Daoy (cell line): ENCODE data around the gene OTOP3. TPM values are rescaled to one million over a fixed set of nuclear protein-coding genes. Genes with fewer than 3 reads are reported as not detected.

Source experiments
- DNase-seq: peaks from one replicate; pipeline ENCODE4 v3.0.0-alpha.2; 2015; ENCODE audit warnings: low read depth
- total RNA-seq: library from RNA; depleted of rRNA; stranded (reverse); fragments of >200 nt; shearing (Covaris generic); gene quantifications from 2 replicates; pipeline ENCODE4 v1.2.3, GENCODE V29; 2014

OTOP3 gene
- total RNA-seq, 1 experiment from 2014 or later: not detected

DNA sequence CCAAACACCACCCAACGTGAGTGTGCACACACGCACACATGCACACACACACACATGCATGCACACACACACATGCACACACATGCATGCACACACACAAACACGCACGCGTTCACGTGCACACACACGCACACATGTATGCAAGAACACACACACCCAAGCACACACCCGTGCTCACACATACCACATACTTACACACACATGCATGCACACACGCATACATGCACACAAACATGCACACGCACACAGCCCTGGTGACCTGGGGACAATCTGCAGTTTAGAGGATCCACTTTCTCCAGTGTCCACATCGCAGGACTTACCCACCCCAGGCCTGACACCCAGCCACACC lies 18.9 kb upstream of the OTOP3 start:
- DNase-seq: no peak

GRCh38 chr17:74917430-74917829 lies 18.3 kb upstream of the OTOP3 start:
- DNase-seq: no peak

DNA sequence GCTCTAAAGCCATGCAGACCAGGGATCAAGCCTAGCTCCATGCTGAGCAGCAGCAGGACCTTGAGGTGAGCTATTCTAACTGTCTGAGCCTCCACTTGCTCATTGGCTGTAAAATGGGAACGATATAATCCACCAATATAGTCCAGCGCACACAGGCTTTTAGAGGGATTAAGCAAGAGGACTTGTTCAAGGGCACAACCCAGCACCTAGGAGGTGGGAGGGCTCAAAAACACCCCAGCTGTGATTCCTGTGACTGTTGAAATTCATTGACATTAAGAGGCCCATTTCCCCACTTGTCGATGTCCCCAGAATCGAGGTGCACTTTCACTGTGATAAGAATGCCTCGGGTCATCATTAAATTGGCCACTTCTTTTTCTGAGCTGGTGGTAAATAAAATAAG lies 16.8 kb upstream of the OTOP3 start:
- DNase-seq: no peak

- peak; percentile 56 for DNase-seq
Measured at GRCh38 chr17:74919440-74920305, 16.0 kb upstream of the OTOP3 start.

- no peak for DNase-seq
Measured at GRCh38 chr17:74920306-74920620, 15.4 kb upstream of the OTOP3 start.

- DNase-seq: no peak
Measured at GRCh38 chr17:74920642-74921025, 15.1 kb upstream of the OTOP3 start.

DNA sequence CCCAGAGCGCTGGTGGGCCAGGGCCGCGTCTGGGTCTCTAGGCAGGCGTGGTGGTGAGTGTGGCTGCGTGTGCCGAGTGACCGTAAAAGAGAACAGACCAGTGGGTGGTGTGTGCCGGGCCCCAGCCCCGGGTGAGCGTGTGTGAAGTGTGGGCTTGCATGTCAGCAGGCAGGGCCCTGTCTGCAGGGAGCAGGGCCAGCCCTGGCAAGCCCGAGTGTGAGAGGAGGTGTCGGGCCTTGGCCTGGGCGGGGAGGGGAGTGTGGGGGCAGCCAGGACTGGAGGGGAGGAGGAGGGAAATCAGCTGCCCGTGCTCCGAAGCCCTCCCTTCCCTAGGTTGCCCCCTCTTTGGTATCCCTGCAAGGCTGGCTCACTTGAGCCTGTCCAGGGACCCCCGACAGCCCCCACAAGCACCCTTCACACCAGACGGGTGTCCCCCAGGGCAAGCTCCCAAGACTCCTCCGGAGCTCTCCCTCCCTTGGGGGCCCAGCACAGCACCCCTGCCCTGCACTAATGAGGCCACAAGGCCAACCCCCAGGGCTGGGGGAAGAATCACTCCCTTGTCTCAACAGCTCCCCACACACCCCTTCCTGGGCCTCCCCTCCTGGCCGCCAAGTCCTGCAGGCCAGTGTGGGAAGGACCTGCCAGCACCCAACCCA lies 14.5 kb upstream of the OTOP3 start:
- DNase-seq: no peak

GRCh38 chr17:74921769-74922168 lies 13.9 kb upstream of the OTOP3 start:
- no peak for DNase-seq

DNA sequence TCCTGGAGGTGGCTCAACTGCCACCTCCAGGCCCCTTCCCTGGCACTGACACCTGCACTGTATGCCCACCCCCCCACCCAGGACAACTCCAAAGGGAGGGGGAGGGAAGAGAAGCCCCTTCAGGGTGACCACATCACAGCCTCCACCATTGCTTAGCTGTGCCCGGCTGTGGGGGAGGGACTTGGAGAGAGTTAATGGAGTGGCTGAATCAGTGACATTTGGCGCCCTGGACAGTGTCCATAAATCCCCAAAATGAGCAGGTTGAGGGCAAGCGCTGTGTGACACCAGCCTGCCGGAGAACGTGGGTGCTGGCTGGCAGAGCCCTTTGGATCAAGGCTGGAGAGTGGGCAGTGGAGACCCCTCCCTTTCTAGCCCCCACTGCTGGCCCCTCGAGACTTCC lies 13.5 kb upstream of the OTOP3 start:
- no peak for DNase-seq

GRCh38 chr17:74922694-74923537 lies 12.8 kb upstream of the OTOP3 start, which contains the start of gene USH1G:
Gene USH1G, minus strand, starts transcription at chr17:74923255. Its CDS starts 182 bp downstream, at chr17:74923073.
- no peak for DNase-seq

- peak; percentile 66 for DNase-seq
Measured at GRCh38 chr17:74923538-74924249, 12.0 kb upstream of the OTOP3 start.

- DNase-seq: no peak
Measured at GRCh38 chr17:74924250-74924948, 11.3 kb upstream of the OTOP3 start, which contains the start of gene OTOP2. Gene OTOP2, plus strand, starts transcription at chr17:74924273. Its CDS starts 360 bp downstream, at chr17:74924633.

DNA sequence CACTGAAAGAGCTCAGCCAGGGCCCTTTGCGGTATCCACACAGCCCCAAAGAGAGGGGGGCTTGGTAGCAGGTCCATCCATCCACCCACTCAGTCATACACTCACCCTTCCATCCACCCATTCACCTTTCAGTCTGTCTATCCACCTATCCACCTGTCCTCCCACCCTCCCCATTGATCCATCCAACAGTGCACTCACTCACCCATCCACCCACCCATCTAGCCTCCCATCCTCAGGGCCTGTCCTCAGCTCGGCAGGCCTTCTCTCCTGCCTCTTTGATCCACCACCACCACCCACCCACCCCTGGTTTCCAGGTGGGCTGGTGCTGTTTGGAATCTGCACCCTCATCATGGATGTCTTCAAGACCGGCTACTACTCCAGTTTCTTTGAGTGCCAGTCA lies 10.5 kb upstream of the OTOP3 start:
- no peak for DNase-seq

GRCh38 chr17:74928786-74929185 lies 6.9 kb upstream of the OTOP3 start:
- DNase-seq: no peak

GRCh38 chr17:74930535-74931036 lies 5.1 kb upstream of the OTOP3 start:
- DNase-seq: no peak

DNA sequence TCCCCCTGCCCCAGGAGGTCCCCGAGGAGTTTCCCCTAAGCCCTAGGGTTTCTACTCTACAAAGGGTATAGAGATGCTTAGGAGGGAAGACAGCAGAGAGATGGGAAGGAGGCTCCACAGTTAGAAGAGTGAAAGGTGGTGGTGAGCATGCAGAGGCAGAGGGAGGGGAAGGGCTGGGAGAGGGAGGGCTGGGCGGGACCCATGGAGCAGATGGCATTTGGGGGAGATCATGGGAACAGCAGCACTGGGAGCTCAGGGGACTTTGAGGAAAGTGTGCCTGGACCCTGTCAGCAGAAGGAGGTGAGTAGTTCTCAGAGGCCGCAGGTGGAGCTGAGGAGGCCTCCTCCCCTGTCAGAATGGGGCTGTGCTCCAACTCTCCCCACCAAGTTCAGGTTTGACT lies 650 bp upstream of the OTOP3 start:
- DNase-seq: no peak

DNA sequence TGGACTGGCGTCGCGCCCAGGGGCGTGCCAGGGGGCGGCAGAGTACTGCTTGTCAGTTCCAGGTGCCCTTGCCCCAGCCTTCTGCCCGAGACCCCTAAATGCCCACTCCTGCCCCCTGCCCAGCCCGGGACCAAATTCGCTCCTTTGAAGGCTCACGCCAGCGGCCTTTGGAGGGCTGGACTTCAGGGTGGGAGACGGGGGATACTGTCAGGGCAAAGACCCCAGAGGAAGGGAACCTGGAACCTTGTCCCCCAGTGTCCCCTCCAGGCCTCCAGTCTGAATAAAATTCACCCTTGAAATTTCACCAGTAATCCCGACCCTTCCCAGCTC lies 737 bp downstream of the OTOP3 start:
- DNase-seq: no peak

DNA sequence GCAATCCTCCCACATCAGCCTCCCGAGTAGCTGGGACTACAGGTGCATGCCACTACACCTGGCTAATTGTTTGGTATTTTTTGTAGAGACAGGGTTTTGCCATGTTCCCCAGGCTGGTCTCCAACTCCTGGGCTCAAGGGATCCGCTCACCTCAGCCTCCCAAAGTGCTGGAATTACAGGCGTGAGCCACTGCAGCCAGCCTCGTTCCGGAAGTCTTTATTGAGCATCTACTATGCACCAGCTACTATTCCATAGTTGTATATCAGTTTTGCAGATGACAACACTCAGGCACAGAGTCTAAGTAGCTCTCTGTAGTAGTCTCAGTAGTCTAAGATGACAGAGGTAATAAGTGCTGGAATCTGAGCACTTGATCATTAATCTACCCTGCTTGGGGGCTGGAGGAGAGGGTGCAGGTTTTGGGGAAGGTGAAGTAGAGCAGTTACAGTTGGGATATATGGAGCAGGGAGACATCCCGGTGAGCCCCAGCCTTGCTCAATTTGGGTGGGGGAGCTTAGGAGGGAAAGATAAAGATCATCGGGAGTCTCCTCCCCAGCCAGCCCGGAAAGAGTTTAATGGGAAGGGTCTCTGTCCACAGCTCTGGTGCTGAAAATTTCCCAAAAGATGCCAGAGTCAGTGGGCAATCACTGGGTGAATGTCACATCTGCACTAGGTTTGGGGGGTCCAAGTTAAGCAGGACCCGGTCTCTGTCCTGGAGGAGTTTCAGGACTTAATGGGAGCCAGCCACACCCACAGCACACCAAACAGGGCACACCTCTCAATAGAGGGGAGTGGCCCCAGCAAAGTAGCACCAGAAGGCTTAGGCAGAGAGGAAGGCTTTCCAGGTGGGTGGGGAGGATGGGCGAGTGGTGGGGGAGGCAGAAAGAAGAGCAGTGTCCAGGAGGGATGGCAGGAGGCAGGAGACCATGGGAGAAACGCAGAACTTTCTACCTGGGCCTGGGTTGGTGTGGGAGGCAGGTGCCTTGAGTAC lies 1.7 kb downstream of the OTOP3 start:
- DNase-seq: no peak

- DNase-seq: no peak
Measured at GRCh38 chr17:74938194-74938950, 2.7 kb downstream of the OTOP3 start.
